Astrocyte (in vitro differentiated cells and primary cell): ENCODE data around the gene CRYGN. TPM values are rescaled to one million over a fixed set of nuclear protein-coding genes. Genes with fewer than 3 reads are reported as not detected.

ENCODE experiments used
- DNase-seq: peaks from one replicate; pipeline ENCODE4 v3.0.0-alpha.2; 2010; ENCODE audit warnings: low read depth
- FAIRE-seq: peaks from 2 replicates; lab custom pipeline; 2011; peaks lifted over from hg19 to GRCh38; lab: Jason Lieb, UNC
- H2AFZ ChIP-seq: 2 replicates; pipeline ENCODE4 v1.6.0; 2012; ENCODE audit warnings: low read depth, low read length, inconsistent platforms
- H3K27ac ChIP-seq: 2 replicates; pipeline ENCODE4 v1.5.1; 2011; ENCODE audit warnings: low read depth, low read length, inconsistent platforms
- H3K27me3 ChIP-seq: 2 replicates; pipeline ENCODE4 v1.6.0; 2011; ENCODE audit warnings: low read length, inconsistent platforms; ENCODE audit not compliant: insufficient read depth
- H3K36me3 ChIP-seq: 2 replicates; pipeline ENCODE4 v1.5.1; 2011; ENCODE audit warnings: low read length, inconsistent platforms; ENCODE audit not compliant: insufficient read depth
- H3K4me1 ChIP-seq: 2 replicates; pipeline ENCODE4 v1.5.1; 2011; ENCODE audit warnings: low read length, inconsistent platforms; ENCODE audit not compliant: insufficient read depth
- H3K4me2 ChIP-seq: 2 replicates; pipeline ENCODE4 v1.6.0; 2012; ENCODE audit warnings: low read length, inconsistent platforms
- H3K4me3 ChIP-seq: 2 replicates; pipeline ENCODE4 v1.5.1; 2011; ENCODE audit warnings: low read depth, mild to moderate bottlenecking, low read length, inconsistent platforms; ENCODE audit not compliant: insufficient read depth
- H3K79me2 ChIP-seq: 2 replicates; pipeline ENCODE4 v1.6.0; 2012; ENCODE audit warnings: mild to moderate bottlenecking, low read length, inconsistent platforms; ENCODE audit not compliant: insufficient read depth
- H3K9ac ChIP-seq: 2 replicates; pipeline ENCODE4 v1.6.0; 2012; ENCODE audit warnings: mild to moderate bottlenecking, low read length, inconsistent platforms
- H3K9me3 ChIP-seq: 2 replicates; pipeline ENCODE4 v1.5.1; 2012; ENCODE audit warnings: low read depth, mild to moderate bottlenecking, low read length, inconsistent platforms; ENCODE audit not compliant: insufficient read depth
- H4K20me1 ChIP-seq: 2 replicates; pipeline ENCODE4 v1.6.0; 2012; ENCODE audit warnings: low read length, inconsistent platforms; ENCODE audit not compliant: insufficient read depth
- H3K27ac Mint-ChIP-seq: one replicate; pipeline ENCODE4 v1.8.0; 2021; ENCODE audit warnings: mild to moderate bottlenecking, mixed read lengths; ENCODE audit not compliant: unreplicated experiment
- H3K27me3 Mint-ChIP-seq: one replicate; pipeline ENCODE4 v1.8.0; 2021; ENCODE audit warnings: low read depth, mixed read lengths; ENCODE audit not compliant: unreplicated experiment
- H3K36me3 Mint-ChIP-seq: one replicate; pipeline ENCODE4 v1.8.0; 2021; ENCODE audit warnings: low read depth, mixed read lengths; ENCODE audit not compliant: unreplicated experiment
- H3K4me1 Mint-ChIP-seq: one replicate; pipeline ENCODE4 v1.8.0; 2021; ENCODE audit warnings: low read depth, mixed read lengths; ENCODE audit not compliant: unreplicated experiment
- H3K4me3 Mint-ChIP-seq: one replicate; pipeline ENCODE4 v1.8.0; 2021; ENCODE audit warnings: mild to moderate bottlenecking, moderate library complexity, mixed read lengths; ENCODE audit not compliant: unreplicated experiment
- H3K9me3 Mint-ChIP-seq: one replicate; pipeline ENCODE4 v1.8.0; 2021; ENCODE audit warnings: mild to moderate bottlenecking, mixed read lengths; ENCODE audit not compliant: unreplicated experiment
- CTCF ChIP-seq: IDR thresholded peaks from 2 replicates; pipeline ENCODE4 v1.5.1; 2011; ENCODE audit warnings: low read depth, mild to moderate bottlenecking, inconsistent platforms, low read length, moderate library complexity; ENCODE audit not compliant: insufficient read depth
- EZH2 ChIP-seq: IDR thresholded peaks from 2 replicates; pipeline ENCODE4 v1.6.1; 2012; ENCODE audit warnings: mild to moderate bottlenecking, low read length, inconsistent platforms; ENCODE audit not compliant: insufficient read depth
- total RNA-seq: library from RNA; stranded (reverse); gene quantifications from 2 replicates; pipeline ENCODE4 v1.2.1, GENCODE V29; 2021

CRYGN gene
- total RNA-seq, 1 donor from 2014 or later, result not detected

- Histone ChIP-seq H3K36me3 (no peaks in the 10 kb centered on the region), H3K4me2 (no peak overlapping the region), H3K9me3 (no peaks in the 10 kb centered on the region), H3K9ac (no peak overlapping the region), H3K79me2 (no peaks in the 10 kb centered on the region), H3K4me3 (no peak overlapping the region), H3K27me3 (no peaks in the 10 kb centered on the region), H3K27ac (no peak overlapping the region), H3K4me1 (peaks cover under 1% of the 10 kb centered on the region), H2AFZ (no peak overlapping the region), H4K20me1 (no peaks in the 10 kb centered on the region)
- no peak for FAIRE-seq
- H3K4me1 Mint-ChIP-seq, result peaks cover 3% of the 10 kb centered on the region
- H3K27me3 Mint-ChIP-seq, result peaks cover 35% of the 10 kb centered on the region
- no peak for DNase-seq
- no peak overlapping the region for H3K27ac Mint-ChIP-seq
- H3K36me3 Mint-ChIP-seq, result peaks cover 4% of the 10 kb centered on the region
- no peak overlapping the region for H3K4me3 Mint-ChIP-seq
- TF ChIP-seq CTCF, result no peak
- TF ChIP-seq EZH2, result no peak
- peaks cover 8% of the 10 kb centered on the region for H3K9me3 Mint-ChIP-seq
These were observed 14.4 kb upstream of the CRYGN start for GRCh38 chr7:151454305-151454704.

- TF ChIP-seq EZH2, result no peak
- no peak for TF ChIP-seq CTCF
- H3K27me3 ChIP-seq, result no peaks in the 10 kb centered on the region
- no peaks in the 10 kb centered on the region for H3K9me3 ChIP-seq
- no peak for FAIRE-seq
- Mint-ChIP-seq H3K4me1 (no peaks in the 10 kb centered on the region), H3K9me3 (peaks cover 8% of the 10 kb centered on the region), H3K27ac (no peak overlapping the region), H3K4me3 (no peak overlapping the region), H3K36me3 (peaks cover 4% of the 10 kb centered on the region), H3K27me3 (peaks cover 35% of the 10 kb centered on the region)
- H2AFZ ChIP-seq, result no peak overlapping the region
- no peak overlapping the region for H3K4me2 ChIP-seq
- no peak for DNase-seq
- no peak overlapping the region for H3K27ac ChIP-seq
- H3K4me3 ChIP-seq, result no peak overlapping the region
- H3K4me1 ChIP-seq, result no peaks in the 10 kb centered on the region
- no peaks in the 10 kb centered on the region for H3K36me3 ChIP-seq
- no peaks in the 10 kb centered on the region for H3K79me2 ChIP-seq
- no peak overlapping the region for H3K9ac ChIP-seq
- no peaks in the 10 kb centered on the region for H4K20me1 ChIP-seq
These were observed 13.4 kb upstream of the CRYGN start for GRCh38 chr7:151453326-151453791.

- no peaks in the 10 kb centered on the region for H4K20me1 ChIP-seq
- H3K4me3 Mint-ChIP-seq, result no peak overlapping the region
- FAIRE-seq (no peak), DNase-seq (no peak)
- H3K27me3 Mint-ChIP-seq, result peaks cover 35% of the 10 kb centered on the region
- no peaks in the 10 kb centered on the region for H3K9me3 ChIP-seq
- TF ChIP-seq EZH2 (no peak), CTCF (no peak)
- H3K27ac ChIP-seq, result no peak overlapping the region
- no peaks in the 10 kb centered on the region for H3K4me1 Mint-ChIP-seq
- no peak overlapping the region for H3K27ac Mint-ChIP-seq
- no peaks in the 10 kb centered on the region for H3K36me3 ChIP-seq
- H2AFZ ChIP-seq, result no peak overlapping the region
- H3K27me3 ChIP-seq, result no peaks in the 10 kb centered on the region
- H3K9ac ChIP-seq, result no peak overlapping the region
- H3K36me3 Mint-ChIP-seq, result peaks cover 3% of the 10 kb centered on the region
- H3K79me2 ChIP-seq, result no peaks in the 10 kb centered on the region
- peaks cover 3% of the 10 kb centered on the region for H3K4me1 ChIP-seq
- H3K4me2 ChIP-seq, result no peak overlapping the region
- peaks cover 6% of the 10 kb centered on the region for H3K9me3 Mint-ChIP-seq
- no peak overlapping the region for H3K4me3 ChIP-seq
These were observed 12.9 kb upstream of the CRYGN start for GRCh38 chr7:151452680-151453325.
